ENCODE data around the gene STAG2.

STAG2 gene

DNA sequence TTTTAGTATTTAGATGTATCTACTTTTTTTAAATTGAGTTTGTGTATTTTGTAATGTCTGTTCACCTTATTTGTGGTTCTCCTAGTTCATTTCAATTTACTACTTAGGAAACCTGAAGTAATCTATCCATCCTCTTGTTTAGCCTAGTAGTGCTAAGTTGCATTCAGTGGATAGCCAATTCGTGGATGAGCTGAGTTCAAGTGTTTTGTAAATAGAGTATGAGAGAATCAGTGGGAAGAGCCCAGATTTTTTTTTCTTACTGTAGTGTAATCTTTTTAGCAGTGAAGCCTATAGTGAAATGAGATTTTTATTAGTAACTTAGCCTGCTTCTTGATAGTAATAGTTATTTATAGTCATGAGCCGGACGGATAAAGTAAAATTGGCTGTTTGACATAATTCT lies 21.7 kb downstream of the STAG2 start:
- no peaks in the 10 kb centered on the region for H3F3A ChIP-seq (ENCODE audit: insufficient read depth, low read length)
- H3K4me1 ChIP-seq (ENCODE audit: low read length) = no peaks in the 10 kb centered on the region
- peaks cover 30% of the 10 kb centered on the region for H4K20me1 ChIP-seq (ENCODE audit: insufficient read depth, low read length)
- H3K36me3 ChIP-seq (replicated peaks; ENCODE audit: insufficient read depth, low read length) = no peaks in the 10 kb centered on the region
- no peak overlapping the region for H3K4me2 ChIP-seq (ENCODE audit: low read depth, low read length)
- H2AFZ ChIP-seq (ENCODE audit: low read length) = no peak overlapping the region
- no peak for DNase-seq
- H3K27me3 ChIP-seq (replicated peaks; ENCODE audit: insufficient read depth, low read length) = no peaks in the 10 kb centered on the region
- H3K9me2 ChIP-seq (replicated peaks; ENCODE audit: insufficient read depth, low read length) = no peaks in the 10 kb centered on the region
- H3K9ac ChIP-seq (ENCODE audit: low read length) = no peak overlapping the region
- peaks cover 98% of the 10 kb centered on the region for H3K79me2 ChIP-seq (ENCODE audit: low read length)
- no peak overlapping the region for H3K27ac ChIP-seq (ENCODE audit: low read length)
- H3K4me3 ChIP-seq (ENCODE audit: low read length) = no peak overlapping the region
- no peaks in the 10 kb centered on the region for H3K9me3 ChIP-seq (replicated peaks; ENCODE audit: insufficient read depth, low read length)
- no peak for TF ChIP-seq EZH2 (optimal IDR thresholded peaks at IDR 0.05; ENCODE audit: low read depth, low read length)
- TF ChIP-seq, protein P1, sequence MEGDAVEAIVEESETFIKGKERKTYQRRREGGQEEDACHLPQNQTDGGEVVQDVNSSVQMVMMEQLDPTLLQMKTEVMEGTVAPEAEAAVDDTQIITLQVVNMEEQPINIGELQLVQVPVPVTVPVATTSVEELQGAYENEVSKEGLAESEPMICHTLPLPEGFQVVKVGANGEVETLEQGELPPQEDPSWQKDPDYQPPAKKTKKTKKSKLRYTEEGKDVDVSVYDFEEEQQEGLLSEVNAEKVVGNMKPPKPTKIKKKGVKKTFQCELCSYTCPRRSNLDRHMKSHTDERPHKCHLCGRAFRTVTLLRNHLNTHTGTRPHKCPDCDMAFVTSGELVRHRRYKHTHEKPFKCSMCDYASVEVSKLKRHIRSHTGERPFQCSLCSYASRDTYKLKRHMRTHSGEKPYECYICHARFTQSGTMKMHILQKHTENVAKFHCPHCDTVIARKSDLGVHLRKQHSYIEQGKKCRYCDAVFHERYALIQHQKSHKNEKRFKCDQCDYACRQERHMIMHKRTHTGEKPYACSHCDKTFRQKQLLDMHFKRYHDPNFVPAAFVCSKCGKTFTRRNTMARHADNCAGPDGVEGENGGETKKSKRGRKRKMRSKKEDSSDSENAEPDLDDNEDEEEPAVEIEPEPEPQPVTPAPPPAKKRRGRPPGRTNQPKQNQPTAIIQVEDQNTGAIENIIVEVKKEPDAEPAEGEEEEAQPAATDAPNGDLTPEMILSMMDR (IDR thresholded peaks at IDR 0.05; ENCODE audit: low read length) = no peak
- TF ChIP-seq EZH2phosphoT487 (IDR thresholded peaks at IDR 0.05; ENCODE audit: low read length) = no peak

DNA sequence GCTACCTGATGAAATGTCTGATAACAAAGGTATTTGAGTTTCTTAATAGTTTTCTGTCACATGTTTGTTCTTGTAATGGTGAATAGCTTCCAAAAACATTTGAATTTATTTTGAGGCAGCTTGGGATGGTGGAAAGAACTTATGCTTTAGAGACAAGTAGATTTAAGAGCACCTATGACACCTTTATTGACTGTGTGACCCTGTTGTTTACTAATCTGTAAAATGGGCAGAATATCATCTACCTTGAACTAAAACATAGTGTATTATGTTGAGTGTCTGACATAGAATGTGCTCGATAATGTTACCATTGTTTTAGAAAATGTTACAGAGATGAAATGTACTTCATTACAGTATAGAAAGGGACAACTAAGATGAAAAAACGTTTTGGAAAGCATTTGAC lies 24.9 kb downstream of the STAG2 start:
- H3K27ac ChIP-seq (ENCODE audit: low read length) = no peak overlapping the region
- H3K9me3 ChIP-seq (replicated peaks; ENCODE audit: insufficient read depth, low read length) = no peaks in the 10 kb centered on the region
- H3K27me3 ChIP-seq (replicated peaks; ENCODE audit: insufficient read depth, low read length) = no peaks in the 10 kb centered on the region
- no peak overlapping the region for H3K4me2 ChIP-seq (ENCODE audit: low read depth, low read length)
- H3K9me2 ChIP-seq (replicated peaks; ENCODE audit: insufficient read depth, low read length) = no peaks in the 10 kb centered on the region
- no peak overlapping the region for H3K9ac ChIP-seq (ENCODE audit: low read length)
- H3K79me2 ChIP-seq (ENCODE audit: low read length) = peaks cover 95% of the 10 kb centered on the region
- no peaks in the 10 kb centered on the region for H3K36me3 ChIP-seq (replicated peaks; ENCODE audit: insufficient read depth, low read length)
- TF ChIP-seq, protein P1 (IDR thresholded peaks at IDR 0.05; ENCODE audit: low read length) = no peak
- TF ChIP-seq EZH2phosphoT487 (IDR thresholded peaks at IDR 0.05; ENCODE audit: low read length) = no peak
- no peak for TF ChIP-seq EZH2 (optimal IDR thresholded peaks at IDR 0.05; ENCODE audit: low read depth, low read length)
- H4K20me1 ChIP-seq (ENCODE audit: insufficient read depth, low read length) = peaks cover 2% of the 10 kb centered on the region; the same call in 1 of the 2 replicates
- H3K4me1 ChIP-seq (ENCODE audit: low read length) = peaks cover 12% of the 10 kb centered on the region
- H3K4me3 ChIP-seq (ENCODE audit: low read length) = no peak overlapping the region
- no peaks in the 10 kb centered on the region for H3F3A ChIP-seq (ENCODE audit: insufficient read depth, low read length)
- no peak overlapping the region for H2AFZ ChIP-seq (ENCODE audit: low read length)
- no peak for DNase-seq

DNA sequence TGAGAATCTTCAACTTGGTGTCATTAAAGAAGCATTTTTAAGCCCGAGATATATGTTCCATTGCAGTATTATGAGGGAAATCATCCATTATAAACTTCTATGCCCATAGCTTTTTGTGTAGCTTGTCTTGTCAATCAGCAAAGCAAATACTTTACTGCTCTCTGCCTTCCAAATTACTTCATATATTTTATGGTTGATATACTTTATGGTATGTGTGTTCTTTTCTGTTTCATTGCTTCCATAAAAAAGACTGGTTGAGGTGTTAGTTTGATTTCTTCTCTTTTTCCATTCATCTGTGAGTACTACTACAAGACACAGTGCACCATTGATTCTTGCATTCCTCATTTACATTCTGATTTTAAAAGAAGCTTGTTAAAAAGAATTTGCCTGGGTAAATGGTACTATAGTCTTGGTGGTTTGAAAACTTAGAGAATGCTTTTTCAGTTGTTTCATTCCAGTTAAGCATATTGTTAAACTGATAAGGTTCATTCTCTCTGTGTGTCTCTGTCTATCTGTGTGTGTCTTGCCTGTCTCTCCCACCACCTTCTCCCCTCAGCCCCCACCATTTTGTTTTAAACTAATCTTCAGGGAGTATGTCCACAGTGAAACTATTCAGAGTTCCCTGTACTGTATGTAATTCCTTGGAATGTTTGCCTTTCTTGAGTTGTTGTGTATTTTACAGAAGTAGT lies 27.1 kb downstream of the STAG2 start:
- Histone ChIP-seq H3K27me3 (replicated peaks; ENCODE audit: insufficient read depth, low read length) (no peaks in the 10 kb centered on the region), H3K4me1 (ENCODE audit: low read length) (peaks cover 12% of the 10 kb centered on the region), H3K4me2 (ENCODE audit: low read depth, low read length) (no peak overlapping the region), H3F3A (ENCODE audit: insufficient read depth, low read length) (no peaks in the 10 kb centered on the region), H4K20me1 (ENCODE audit: insufficient read depth, low read length) (no peaks in the 10 kb centered on the region; the same call in 1 of the 2 replicates), H3K9me2 (replicated peaks; ENCODE audit: insufficient read depth, low read length) (no peaks in the 10 kb centered on the region), H3K9me3 (replicated peaks; ENCODE audit: insufficient read depth, low read length) (no peaks in the 10 kb centered on the region), H3K27ac (ENCODE audit: low read length) (no peak overlapping the region), H2AFZ (ENCODE audit: low read length) (no peak overlapping the region), H3K4me3 (ENCODE audit: low read length) (no peak overlapping the region), H3K9ac (ENCODE audit: low read length) (no peak overlapping the region), H3K36me3 (replicated peaks; ENCODE audit: insufficient read depth, low read length) (no peaks in the 10 kb centered on the region), H3K79me2 (ENCODE audit: low read length) (peaks cover 93% of the 10 kb centered on the region)
- DNase-seq = no peak
- TF ChIP-seq EZH2phosphoT487 (IDR thresholded peaks at IDR 0.05; ENCODE audit: low read length) (no peak), EZH2 (optimal IDR thresholded peaks at IDR 0.05; ENCODE audit: low read depth, low read length) (no peak)
- TF ChIP-seq, protein P1 (IDR thresholded peaks at IDR 0.05; ENCODE audit: low read length) = no peak
